AG04450 (cell line): Measurements from ENCODE around the gene CTDP1. TPM values are rescaled to one million over a fixed set of nuclear protein-coding genes. Genes with fewer than 3 reads are reported as not detected.

Experiments used
- CTCF ChIA-PET: fragments of 300-600, 350-600 bp; formaldehyde crosslinking; extraction: SDS; loops from one replicate; lab custom pipeline; 2022; ENCODE audit warnings: antibody characterized with exemption, inconsistent platforms; lab: Charles Lee
- POLR2A ChIA-PET: fragments of 350-600 bp; formaldehyde crosslinking; extraction: SDS; loops from one replicate; lab custom pipeline; 2021; ENCODE audit warnings: antibody characterized with exemption, inconsistent platforms; lab: Yijun Ruan, JAX
- DNase-seq: peaks from one replicate; pipeline ENCODE4 v3.0.0-alpha.2; 2011; ENCODE audit warnings: low read depth, low spot score
- H3K27ac ChIP-seq: one replicate; pipeline ENCODE4 v1.5.1; 2012; ENCODE audit warnings: low read depth, low read length, control low read depth
- H3K27me3 ChIP-seq: one replicate; pipeline ENCODE4 v1.6.0; 2012; ENCODE audit warnings: low read length; ENCODE audit not compliant: control insufficient read depth, insufficient read depth
- H3K4me3 ChIP-seq: 2 replicates; pipeline ENCODE4 v1.5.1; 2011; ENCODE audit warnings: mild to moderate bottlenecking, low read depth, low read length, control low read depth
- H3K9me3 ChIP-seq: 2 replicates; pipeline ENCODE4 v1.5.1; 2012; ENCODE audit warnings: low read length; ENCODE audit not compliant: control insufficient read depth, insufficient read depth
- CTCF ChIP-seq: IDR thresholded peaks from 2 replicates; pipeline ENCODE4 v1.5.1; 2011; ENCODE audit warnings: low read depth, low read length, control low read depth, inconsistent platforms
- polyA plus RNA-seq: library from polyadenylated mRNA; depleted of rRNA; stranded (reverse); fragments of >200 nt; gene quantifications from 2 replicates; pipeline ENCODE4 v1.2.3, GENCODE V29; 2011; rRNA removed

CTDP1 gene
- polyA plus RNA-seq, 1 experiment, result 8.4 TPM

GRCh38 chr18:79801217-79801616 lies 121.6 kb downstream of the CTDP1 start:
- DNase-seq, result no peak
- peaks cover 39% of the 10 kb centered on the region for H3K27me3 ChIP-seq

GRCh38 chr18:79801641-79802040 lies 122.0 kb downstream of the CTDP1 start:
- CTCF ChIA-PET, result no interaction called here
- Histone ChIP-seq H3K27ac (no peak overlapping the region), H3K4me3 (no peak overlapping the region), H3K27me3 (peaks cover 34% of the 10 kb centered on the region), H3K9me3 (peaks cover 11% of the 10 kb centered on the region; the same call in 1 of the 2 replicates)
- DNase-seq, result no peak
- no peak for TF ChIP-seq CTCF
- POLR2A ChIA-PET, result no interaction called here

More at GRCh38 chr18:79801217-79801616, 121.6 kb downstream of the CTDP1 start:
- H3K9me3 ChIP-seq, result peaks cover 11% of the 10 kb centered on the region; the same call in 1 of the 2 replicates
- no peak overlapping the region for H3K27ac ChIP-seq
- no peak overlapping the region for H3K4me3 ChIP-seq
- TF ChIP-seq CTCF, result no peak
- ChIA-PET POLR2A (no interaction called here), CTCF (no interaction called here)

GRCh38 chr18:79802298-79802697 lies 122.7 kb downstream of the CTDP1 start:
- Histone ChIP-seq H3K9me3 (peaks cover 15% of the 10 kb centered on the region; the same call in 1 of the 2 replicates), H3K4me3 (no peak overlapping the region), H3K27ac (no peak overlapping the region), H3K27me3 (peaks cover 29% of the 10 kb centered on the region)
- ChIA-PET POLR2A (no interaction called here), CTCF (no interaction called here)
- TF ChIP-seq CTCF, result no peak
- DNase-seq, result no peak

- H3K27me3 ChIP-seq, result peaks cover 21% of the 10 kb centered on the region
- H3K4me3 ChIP-seq, result no peak overlapping the region
- POLR2A ChIA-PET, result no interaction called here
- no peak for TF ChIP-seq CTCF
- H3K27ac ChIP-seq, result no peak overlapping the region
- DNase-seq, result no peak
- CTCF ChIA-PET, result no interaction called here
- H3K9me3 ChIP-seq, result peaks cover 18% of the 10 kb centered on the region; the same call in 1 of the 2 replicates
Observed at GRCh38 chr18:79803611-79804051, 124.0 kb downstream of the CTDP1 start.

Other genes starting within 250 kb of the CTDP1 start
- 0.38 and 0.57 TPM in 2 replicates for gene KCNG2, start 118.1 kb downstream of the CTDP1 start, polyA plus RNA-seq